Activated CD8-positive, alpha-beta memory T cell treated with anti-CD3 and anti-CD28 coated beads for 1 hour (primary cell): Measurements from ENCODE around the gene RPL29.

Experiments
- DNase-seq, 2 donors: peaks; one replicate each; pipeline ENCODE4 v3.0.0-alpha.2; 2020; ENCODE audit warnings: low read depth in 1 of 2; ENCODE audit errors: extremely low read depth in 1 of 2

RPL29 gene

GRCh38 chr3:51966486-51966885 lies 29.2 kb downstream of the RPL29 start:
- DNase-seq = no peak

- DNase-seq = no peak
These were observed 29.7 kb downstream of the RPL29 start for GRCh38 chr3:51966016-51966415.

- DNase-seq = no peak
These were observed 31.2 kb downstream of the RPL29 start for GRCh38 chr3:51964521-51964920.

- DNase-seq = no peak
These were observed 31.7 kb downstream of the RPL29 start for GRCh38 chr3:51963951-51964451.

- DNase-seq = no peak
These were observed 32.7 kb downstream of the RPL29 start for GRCh38 chr3:51962854-51963530.

- no peak for DNase-seq
These were observed 33.8 kb downstream of the RPL29 start for GRCh38 chr3:51961602-51962569.

- no peak for DNase-seq
These were observed 34.7 kb downstream of the RPL29 start for GRCh38 chr3:51961011-51961410.

- DNase-seq = no peak
These were observed 35.3 kb downstream of the RPL29 start for GRCh38 chr3:51960386-51960785.

GRCh38 chr3:51959651-51960050 lies 36.0 kb downstream of the RPL29 start:
- no peak for DNase-seq

- no peak for DNase-seq
These were observed 36.8 kb downstream of the RPL29 start for GRCh38 chr3:51958603-51959521.

- no peak for DNase-seq
These were observed 38.0 kb downstream of the RPL29 start for GRCh38 chr3:51957520-51958205.

GRCh38 chr3:51955893-51956770 lies 39.6 kb downstream of the RPL29 start:
- peak in 1 of 2 donors; percentile 10 for DNase-seq

GRCh38 chr3:51955175-51955892 lies 40.4 kb downstream of the RPL29 start, which contains the start of gene GPR62:
GPR62 (plus strand) TSS chr3:51955381; CDS start chr3:51955653, 272 bp downstream.
- no peak for DNase-seq

- no peak for DNase-seq
These were observed 41.0 kb downstream of the RPL29 start for GRCh38 chr3:51954713-51955112.

GRCh38 chr3:51954105-51954504 lies 41.6 kb downstream of the RPL29 start:
- no peak for DNase-seq

GRCh38 chr3:51953445-51953844 lies 42.2 kb downstream of the RPL29 start:
- no peak for DNase-seq

GRCh38 chr3:51950899-51951298 lies 44.8 kb downstream of the RPL29 start:
- DNase-seq = no peak

- no peak for DNase-seq
These were observed 46.6 kb downstream of the RPL29 start for GRCh38 chr3:51949121-51949520.
